SU-DHL-6 (cell line): Measurements from ENCODE around the gene TGFBR3L.

Experiments used
- H2AFZ ChIP-seq: fragments of 200-600 bp; sonication (generic); 2 replicates; pipeline ENCODE4 v1.6.1; 2014; ENCODE audit warnings: low read depth, mild to moderate bottlenecking, moderate library complexity, mixed read lengths, antibody characterized with exemption, low read length; ENCODE audit not compliant: severe bottlenecking
- H3F3A ChIP-seq: fragments of 200-600 bp; shearing (Covaris generic); 2 replicates; pipeline ENCODE4 v1.6.0; 2016; ENCODE audit warnings: antibody characterized with exemption, mild to moderate bottlenecking; ENCODE audit not compliant: insufficient read depth
- H3K27ac ChIP-seq: fragments of 200-600 bp; sonication (generic); 2 replicates; pipeline ENCODE4 v1.5.1; 2016; ENCODE audit warnings: low read depth, mild to moderate bottlenecking, low read length, moderate library complexity, mixed read lengths
- H3K27me3 ChIP-seq: fragments of 200-600 bp; sonication (generic), shearing (Covaris generic); 2 replicates; pipeline ENCODE4 v1.6.0; 2014; ENCODE audit warnings: mild to moderate bottlenecking, low read length
- H3K36me3 ChIP-seq: fragments of 200-600 bp; sonication (generic); 2 replicates; pipeline ENCODE4 v1.6.1; 2014; ENCODE audit warnings: mild to moderate bottlenecking, low read length, mixed read lengths
- H3K4me2 ChIP-seq: fragments of 300-600, 200-600 bp; shearing (Covaris generic), sonication (generic); 2 replicates; pipeline ENCODE4 v1.6.0; 2014; ENCODE audit warnings: low read length, low read depth, mild to moderate bottlenecking; ENCODE audit not compliant: poor library complexity, severe bottlenecking
- H3K4me3 ChIP-seq: fragments of 200-600 bp; sonication (generic); 2 replicates; pipeline ENCODE4 v1.5.1; 2014; ENCODE audit warnings: antibody characterized with exemption, low read length, mild to moderate bottlenecking, mixed read lengths; ENCODE audit not compliant: insufficient read depth, poor library complexity, severe bottlenecking
- H3K79me2 ChIP-seq: fragments of 200-600 bp; sonication (generic); 2 replicates; pipeline ENCODE4 v1.6.1; 2014; ENCODE audit warnings: mild to moderate bottlenecking, low read length, moderate library complexity; ENCODE audit not compliant: insufficient read depth
- H3K9ac ChIP-seq: fragments of 200-600 bp; sonication (generic); 2 replicates; pipeline ENCODE4 v1.7.0; 2014; ENCODE audit warnings: mild to moderate bottlenecking, low read length
- H3K9me2 ChIP-seq: fragments of 200-600 bp; sonication (generic); replicated peaks from 2 replicates; pipeline ENCODE4 v1.6.1; 2014; ENCODE audit warnings: low read length; ENCODE audit not compliant: insufficient read depth
- H3K9me3 ChIP-seq: fragments of 200-600 bp; sonication (generic); 2 replicates; pipeline ENCODE4 v1.6.1; 2014; ENCODE audit warnings: low read length, mixed read lengths; ENCODE audit not compliant: insufficient read depth
- H4K20me1 ChIP-seq: fragments of 200-600 bp; sonication (generic); 2 replicates; pipeline ENCODE4 v1.6.1; 2014; ENCODE audit warnings: low read depth, mild to moderate bottlenecking, antibody characterized with exemption, low read length, moderate library complexity, mixed read lengths
- EZH2phosphoT487 ChIP-seq: fragments of 200-600 bp; sonication (generic), shearing (Covaris generic); conservative IDR thresholded peaks from 2 replicates; pipeline ENCODE4 v1.6.1; 2018; ENCODE audit warnings: mild to moderate bottlenecking, antibody characterized with exemption, low read length, moderate library complexity, mixed read lengths
- TF ChIP-seq, protein P1 (sequence below): fragments of 200-600 bp; sonication (generic); IDR thresholded peaks from one replicate; pipeline ENCODE4 v1.5.1; 2017; ENCODE audit warnings: antibody characterized with exemption, mild to moderate bottlenecking, low read length, moderate library complexity; ENCODE audit not compliant: insufficient read depth, poor library complexity, severe bottlenecking

Gene TGFBR3L

DNA sequence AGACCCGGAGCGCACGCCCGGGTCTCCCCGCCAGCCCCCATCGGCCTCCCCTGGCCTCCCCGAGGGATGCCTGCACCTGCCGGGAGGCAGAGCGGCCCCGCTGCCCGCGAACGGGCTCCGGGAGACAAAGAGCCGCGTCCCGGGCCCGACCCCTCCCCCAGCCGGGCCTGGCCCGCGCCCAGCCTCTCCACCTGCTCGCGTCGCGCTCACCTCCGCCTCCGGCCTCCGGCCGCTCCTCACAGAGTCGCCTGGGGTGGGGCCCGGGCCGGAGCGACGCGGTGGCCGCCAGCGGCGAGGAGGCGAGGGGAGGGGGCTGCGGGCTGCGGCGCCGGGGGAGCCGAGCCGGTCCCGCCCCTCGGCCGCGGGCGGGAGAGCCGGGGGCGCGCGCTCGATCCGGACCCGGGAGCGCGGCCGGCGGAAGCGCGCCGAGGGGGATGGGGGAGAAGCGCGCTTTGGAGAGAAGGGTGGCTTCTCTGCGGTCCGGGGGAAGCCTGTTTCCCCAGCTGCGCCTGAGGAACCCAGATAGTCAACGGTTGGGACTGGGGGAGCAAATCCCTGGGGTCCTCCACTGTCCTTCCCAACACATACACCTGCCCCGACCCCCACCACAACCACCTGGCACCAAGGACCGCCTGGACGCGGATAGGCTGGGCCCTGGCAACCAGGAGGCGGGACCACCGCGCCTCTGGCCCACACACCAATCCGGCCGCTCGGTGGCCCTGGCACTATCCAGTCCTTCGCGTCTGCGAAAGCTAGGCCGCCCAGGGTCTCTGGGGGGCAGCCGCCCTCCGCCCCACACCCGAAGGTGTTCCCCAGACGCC, 40.3 kb upstream of the TGFBR3L start, which contains the start of gene PRR36:
TSS of gene PRR36 (minus strand) at position 315 of the 821 bp plus-strand sequence. CDS start 701 bp downstream, outside the sequence.
- Histone ChIP-seq H3K4me2 (no peak within 1 kb of the TSS), H3K9ac (no peak within 1 kb of the TSS)

DNA sequence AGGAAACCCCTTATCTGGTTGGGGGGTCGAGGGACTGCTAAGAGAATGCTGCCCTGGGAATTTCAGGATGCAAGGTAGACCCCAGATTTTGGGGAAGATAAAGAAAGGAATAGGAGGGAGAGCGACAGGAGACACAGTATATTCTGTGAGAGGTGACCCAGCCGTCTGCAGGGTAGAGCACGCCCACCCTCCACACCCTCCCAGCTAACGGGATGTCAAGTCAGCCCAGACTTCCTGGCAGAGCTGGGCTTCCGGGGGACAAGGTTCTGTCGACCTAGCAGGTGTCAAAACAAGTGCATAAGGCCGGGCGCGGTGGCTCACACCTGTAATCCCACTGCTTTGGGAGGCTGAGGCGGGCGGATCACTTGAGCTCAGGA, 39.7 kb upstream of the TGFBR3L start:
- Histone ChIP-seq H2AFZ (no peak overlapping the region), H3K36me3 (no peaks in the 10 kb centered on the region), H4K20me1 (no peaks in the 10 kb centered on the region), H3K9me2 (no peaks in the 10 kb centered on the region), H3K9ac (no peak overlapping the region), H3F3A (peaks cover 11% of the 10 kb centered on the region), H3K79me2 (no peaks in the 10 kb centered on the region), H3K4me2 (no peak overlapping the region), H3K27me3 (no peaks in the 10 kb centered on the region), H3K27ac (no peak overlapping the region), H3K4me3 (no peak overlapping the region), H3K9me3 (no peaks in the 10 kb centered on the region)
- TF ChIP-seq, protein P1, sequence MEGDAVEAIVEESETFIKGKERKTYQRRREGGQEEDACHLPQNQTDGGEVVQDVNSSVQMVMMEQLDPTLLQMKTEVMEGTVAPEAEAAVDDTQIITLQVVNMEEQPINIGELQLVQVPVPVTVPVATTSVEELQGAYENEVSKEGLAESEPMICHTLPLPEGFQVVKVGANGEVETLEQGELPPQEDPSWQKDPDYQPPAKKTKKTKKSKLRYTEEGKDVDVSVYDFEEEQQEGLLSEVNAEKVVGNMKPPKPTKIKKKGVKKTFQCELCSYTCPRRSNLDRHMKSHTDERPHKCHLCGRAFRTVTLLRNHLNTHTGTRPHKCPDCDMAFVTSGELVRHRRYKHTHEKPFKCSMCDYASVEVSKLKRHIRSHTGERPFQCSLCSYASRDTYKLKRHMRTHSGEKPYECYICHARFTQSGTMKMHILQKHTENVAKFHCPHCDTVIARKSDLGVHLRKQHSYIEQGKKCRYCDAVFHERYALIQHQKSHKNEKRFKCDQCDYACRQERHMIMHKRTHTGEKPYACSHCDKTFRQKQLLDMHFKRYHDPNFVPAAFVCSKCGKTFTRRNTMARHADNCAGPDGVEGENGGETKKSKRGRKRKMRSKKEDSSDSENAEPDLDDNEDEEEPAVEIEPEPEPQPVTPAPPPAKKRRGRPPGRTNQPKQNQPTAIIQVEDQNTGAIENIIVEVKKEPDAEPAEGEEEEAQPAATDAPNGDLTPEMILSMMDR = no peak
- TF ChIP-seq EZH2phosphoT487 = no peak

More for the DNA sequence above, 40.3 kb upstream of the TGFBR3L start, which contains the start of gene PRR36:
- no peak within 1 kb of the TSS for H3K4me3 ChIP-seq
- TF ChIP-seq, protein P1 = no peak
- TF ChIP-seq EZH2phosphoT487 = no peak
- no peak within 1 kb of the TSS for H3K27ac ChIP-seq
- H2AFZ ChIP-seq = no peak within 1 kb of the TSS
- peaks cover 11% of the 10 kb centered on the region for H3F3A ChIP-seq
- H3K9me2 ChIP-seq = no peaks in the 10 kb centered on the region
- no peaks in the 10 kb centered on the region for H4K20me1 ChIP-seq
- H3K9me3 ChIP-seq = no peaks in the 10 kb centered on the region
- no peaks in the 10 kb centered on the region for H3K79me2 ChIP-seq
- no peaks in the 10 kb centered on the region for H3K27me3 ChIP-seq
- no peaks in the 10 kb centered on the region for H3K36me3 ChIP-seq

- no peaks in the 10 kb centered on the region for H3K36me3 ChIP-seq
- H4K20me1 ChIP-seq = no peaks in the 10 kb centered on the region
Measured at GRCh38 chr19:7877249-7877836, 37.3 kb upstream of the TGFBR3L start.

More at GRCh38 chr19:7877249-7877836, 37.3 kb upstream of the TGFBR3L start:
- Histone ChIP-seq H3K9me2 (no peaks in the 10 kb centered on the region), H3K9me3 (no peaks in the 10 kb centered on the region), H3K79me2 (no peaks in the 10 kb centered on the region), H3F3A (no peaks in the 10 kb centered on the region), H3K9ac (no peak overlapping the region), H3K4me3 (no peak overlapping the region), H2AFZ (no peak overlapping the region), H3K27me3 (no peaks in the 10 kb centered on the region), H3K27ac (no peak overlapping the region), H3K4me2 (no peak overlapping the region)
- TF ChIP-seq, protein P1 = no peak
- no peak for TF ChIP-seq EZH2phosphoT487
